Peyer's patch (tissue), 4 donors: ENCODE measurements around the gene ATP2C2. TPM values are rescaled to one million over a fixed set of nuclear protein-coding genes. Genes with fewer than 3 reads are reported as not detected.
A peak's percentile ranks its signal among the peaks of the same experiment; 100 is the strongest.

Source experiments
- DNase-seq, 3 donors: peaks; one replicate each; pipeline ENCODE4 v3.0.0-alpha.2; 2017 to 2019
- H3K27ac ChIP-seq, 4 donors: fragments of 200-600 bp; sonication (generic); one replicate each; pipeline ENCODE4 v1.5.1; 2016 to 2019
- H3K27me3 ChIP-seq, 2 donors: fragments of 200-600 bp; sonication (generic); one replicate each; pipeline ENCODE4 v1.5.1; 2019
- H3K36me3 ChIP-seq, 3 donors: fragments of 200-600 bp; sonication (generic); one replicate each; pipeline ENCODE4 v1.5.1; 2016 to 2019
- H3K4me1 ChIP-seq, 4 donors: fragments of 200-600 bp; sonication (generic); one replicate each; pipeline ENCODE4 v1.5.1; 2016 to 2019
- H3K4me3 ChIP-seq, 4 donors: fragments of 200-600 bp; sonication (generic); 1 replicate in 3 of 4; 2 replicates in 1 of 4; pipeline ENCODE4 v1.5.1; 2016 to 2019; ENCODE audit warnings: mild to moderate bottlenecking in 1 of 4
- H3K9me3 ChIP-seq, 4 donors: fragments of 200-600 bp; sonication (generic); one replicate each; pipeline ENCODE4 v1.5.1; 2016 to 2019; ENCODE audit warnings: mild to moderate bottlenecking in 1 of 4
- CTCF ChIP-seq, 6 experiments: fragments of 450-650 bp in 4 of 6; fragments of 200-600 bp in 2 of 6; sonication (generic) in 1 of 6; IDR thresholded peaks; one replicate each; pipeline ENCODE4 v1.5.1; 2017 to 2019; ENCODE audit warnings: antibody characterized with exemption in 6 of 6, mild to moderate bottlenecking in 3 of 6, moderate library complexity in 1 of 6
- POLR2A ChIP-seq, 2 donors: fragments of 450-650 bp; IDR thresholded peaks; one replicate each; pipeline ENCODE4 v1.5.1; 2017; ENCODE audit warnings: antibody characterized with exemption in 2 of 2, mild to moderate bottlenecking in 2 of 2, moderate library complexity in 2 of 2
- total RNA-seq, 4 donors: library from RNA; depleted of rRNA; stranded (reverse); fragments of >200 nt; gene quantifications; one replicate each; pipeline ENCODE4 v1.1.0, GENCODE V29; 2016

The ATP2C2 gene
- total RNA-seq, 4 donors from 2014 or later, result 84.2 to 148 (median 115) TPM

- H3K4me1 ChIP-seq, result no peaks in the 10 kb centered on the region
- no peak overlapping the region for H3K4me3 ChIP-seq
- H3K27me3 ChIP-seq, result no peaks in the 10 kb centered on the region
- H3K27ac ChIP-seq, result no peak overlapping the region
- TF ChIP-seq POLR2A (IDR thresholded peaks at IDR 0.05) (no peak), CTCF (IDR thresholded peaks at IDR 0.05) (no peak)
- peaks cover 0 to 3% (median 0%) of the 10 kb centered on the region in 3 donors for H3K36me3 ChIP-seq
- peak in 2 of 3 donors; percentile 19 to 35 for DNase-seq
- no peaks in the 10 kb centered on the region for H3K9me3 ChIP-seq
Measured at GRCh38 chr16:84451781-84452180, 83.4 kb downstream of the ATP2C2 start.

DNA sequence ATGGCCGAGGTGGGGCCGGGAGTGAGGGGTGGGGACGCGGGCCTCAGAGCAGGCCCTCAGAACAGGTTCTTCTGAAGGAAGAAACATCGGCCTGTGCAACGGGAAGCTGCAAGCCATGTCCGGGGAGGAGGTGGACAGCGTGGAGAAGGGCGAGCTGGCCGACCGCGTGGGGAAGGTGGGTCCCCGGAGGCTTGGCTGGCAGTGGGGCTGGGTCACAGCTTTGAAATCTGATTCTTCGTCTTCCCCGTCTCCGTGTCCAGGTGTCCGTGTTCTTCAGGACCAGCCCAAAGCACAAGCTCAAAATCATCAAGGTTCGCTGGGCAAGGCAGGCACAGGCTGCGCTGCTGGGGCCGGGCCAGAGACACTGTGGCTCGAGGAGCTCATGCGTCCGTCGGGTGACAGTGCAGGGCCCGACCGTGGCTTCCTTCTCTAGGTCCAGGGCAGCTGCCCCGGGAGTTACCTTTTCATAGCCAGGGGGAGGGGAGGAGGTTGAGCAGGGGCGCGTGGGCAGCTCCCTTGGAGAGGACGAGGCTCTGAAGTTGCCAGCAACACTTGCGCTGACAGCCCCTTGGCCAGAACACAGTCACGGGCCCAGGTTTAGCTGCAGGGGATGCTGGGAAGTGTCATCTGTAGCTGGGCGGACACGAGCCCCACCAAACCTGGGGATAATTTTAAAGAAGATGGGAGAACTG lies 84.9 kb downstream of the ATP2C2 start:
- DNase-seq, result peak in 2 of 3 donors; percentile 28 to 31
- no peak overlapping the region for H3K27ac ChIP-seq
- H3K9me3 ChIP-seq, result no peaks in the 10 kb centered on the region
- TF ChIP-seq CTCF (IDR thresholded peaks at IDR 0.05), result no peak
- TF ChIP-seq POLR2A (IDR thresholded peaks at IDR 0.05), result no peak
- no peaks in the 10 kb centered on the region for H3K27me3 ChIP-seq
- no peaks in the 10 kb centered on the region for H3K4me1 ChIP-seq
- no peak overlapping the region for H3K4me3 ChIP-seq
- H3K36me3 ChIP-seq, result no peaks in the 10 kb centered on the region

DNA sequence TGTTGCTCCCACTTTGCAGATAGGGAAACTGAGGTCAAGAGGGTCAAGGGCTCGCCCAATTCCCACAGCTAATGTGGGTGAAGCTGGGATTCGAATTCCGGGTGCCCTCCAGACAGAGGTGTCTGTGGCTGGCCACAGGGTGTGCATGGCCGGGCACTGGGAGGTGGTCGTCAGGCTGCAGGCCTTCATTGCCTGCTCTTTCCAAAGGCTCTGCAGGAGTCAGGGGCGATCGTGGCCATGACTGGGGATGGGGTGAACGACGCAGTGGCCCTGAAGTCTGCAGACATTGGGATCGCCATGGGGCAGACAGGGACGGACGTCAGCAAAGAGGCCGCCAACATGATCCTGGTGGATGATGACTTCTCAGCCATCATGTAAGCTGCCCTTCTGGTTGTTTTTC lies 86.3 kb downstream of the ATP2C2 start:
- Histone ChIP-seq H3K9me3 (no peaks in the 10 kb centered on the region), H3K4me3 (no peak overlapping the region), H3K36me3 (no peaks in the 10 kb centered on the region), H3K4me1 (no peaks in the 10 kb centered on the region), H3K27me3 (no peaks in the 10 kb centered on the region), H3K27ac (no peak overlapping the region)
- TF ChIP-seq POLR2A (IDR thresholded peaks at IDR 0.05) (no peak), CTCF (IDR thresholded peaks at IDR 0.05) (no peak)
- DNase-seq, result peak in 2 of 3 donors; percentile 29 to 37

DNA sequence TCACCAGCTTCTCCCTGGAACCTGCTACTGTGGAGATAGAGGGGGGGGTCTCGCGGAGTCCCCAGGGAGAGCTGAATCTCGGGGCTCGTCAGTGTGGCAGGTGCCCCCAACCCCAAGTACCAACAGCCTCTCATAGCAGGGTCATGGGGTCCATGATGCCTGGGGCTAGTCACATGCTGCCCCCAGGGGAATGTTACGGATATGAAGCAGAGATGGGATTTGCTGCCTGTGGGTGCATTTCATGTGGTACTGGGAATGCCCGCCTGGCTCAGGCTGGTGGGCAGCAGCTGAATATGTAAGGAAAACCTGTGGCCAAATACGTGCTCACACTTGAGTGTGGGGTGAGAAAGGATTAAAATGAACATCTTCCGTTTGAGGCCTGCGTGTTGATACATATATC lies 86.7 kb downstream of the ATP2C2 start:
- peak in 2 of 3 donors; percentile 22 to 33 for DNase-seq
- Histone ChIP-seq H3K4me1 (no peaks in the 10 kb centered on the region), H3K36me3 (peaks cover 0 to 4% (median 0%) of the 10 kb centered on the region in 3 donors), H3K9me3 (no peaks in the 10 kb centered on the region), H3K27me3 (no peaks in the 10 kb centered on the region), H3K4me3 (no peak overlapping the region), H3K27ac (no peak overlapping the region)
- TF ChIP-seq CTCF (IDR thresholded peaks at IDR 0.05), result no peak
- no peak for TF ChIP-seq POLR2A (IDR thresholded peaks at IDR 0.05)

GRCh38 chr16:84458606-84459532 lies 90.5 kb downstream of the ATP2C2 start:
- Histone ChIP-seq H3K9me3 (no peaks in the 10 kb centered on the region), H3K4me1 (no peaks in the 10 kb centered on the region), H3K36me3 (peaks cover 0 to 39% (median 0%) of the 10 kb centered on the region in 3 donors), H3K27ac (no peak overlapping the region), H3K4me3 (no peak overlapping the region), H3K27me3 (no peaks in the 10 kb centered on the region)
- DNase-seq, result peak in 1 of 3 donors; percentile 42
- TF ChIP-seq CTCF (IDR thresholded peaks at IDR 0.05) (no peak), POLR2A (IDR thresholded peaks at IDR 0.05) (no peak)
